ENCODE measurements around the gene CHCHD6.

Gene CHCHD6

DNA sequence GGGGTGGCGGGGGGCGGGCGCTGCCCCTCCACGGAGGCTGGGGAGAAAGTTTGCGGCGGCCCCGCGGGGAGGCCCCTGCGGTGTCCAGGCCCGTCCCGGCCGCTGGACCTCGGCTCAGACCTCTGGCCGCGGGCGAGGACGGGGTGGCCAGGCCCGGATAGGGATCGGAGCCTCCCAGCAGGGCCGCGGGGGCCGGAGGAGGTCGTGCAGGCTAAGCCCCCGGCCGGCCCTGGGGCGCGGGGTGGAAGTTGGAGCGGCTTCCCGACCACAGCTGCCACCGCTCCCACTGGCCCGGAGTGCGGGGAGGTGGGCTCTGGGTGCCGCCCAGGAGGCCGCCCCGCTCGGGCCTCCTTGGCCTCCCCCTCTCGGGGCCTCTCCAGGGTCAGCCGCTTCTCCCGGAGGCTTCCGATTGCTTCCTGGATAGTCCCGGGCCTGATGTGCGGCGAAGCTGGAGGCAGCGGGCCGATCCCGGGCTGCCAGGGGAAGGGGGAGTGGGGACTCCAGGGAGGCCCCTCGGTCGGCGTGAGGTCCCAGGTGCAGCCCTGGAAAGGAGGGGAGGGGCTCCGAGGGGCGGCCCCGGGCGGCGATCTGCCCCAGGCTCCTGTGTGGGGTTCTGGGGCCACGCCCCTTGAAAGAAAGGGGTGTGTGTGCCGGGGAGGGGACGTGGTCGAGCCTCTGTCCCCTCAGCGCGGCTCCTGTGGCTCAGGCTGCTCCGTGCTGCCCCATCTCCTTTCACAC lies 279.8 kb downstream of the CHCHD6 start:
- Histone ChIP-seq H3K27me3 (ENCODE audit: control insufficient read depth, insufficient read depth, low read length) (peaks cover 10% of the 10 kb centered on the region), H3K4me3 (ENCODE audit: low read depth, low read length) (peak overlapping the region; percentile 75), H3K9me3 (ENCODE audit: control insufficient read depth, insufficient read depth, low read length) (no peaks in the 10 kb centered on the region), H3K27ac (ENCODE audit: low read depth, low read length) (no peak overlapping the region), H3K36me3 (ENCODE audit: control insufficient read depth, insufficient read depth, low read length) (peaks cover 1% of the 10 kb centered on the region; the same call in 1 of the 2 replicates), H3K9ac (ENCODE audit: low read depth, low read length) (peak overlapping the region; percentile 18; the same call in 1 of the 2 replicates), H3K4me1 (ENCODE audit: control insufficient read depth, insufficient read depth, low read length) (peaks cover 11% of the 10 kb centered on the region)

DNA sequence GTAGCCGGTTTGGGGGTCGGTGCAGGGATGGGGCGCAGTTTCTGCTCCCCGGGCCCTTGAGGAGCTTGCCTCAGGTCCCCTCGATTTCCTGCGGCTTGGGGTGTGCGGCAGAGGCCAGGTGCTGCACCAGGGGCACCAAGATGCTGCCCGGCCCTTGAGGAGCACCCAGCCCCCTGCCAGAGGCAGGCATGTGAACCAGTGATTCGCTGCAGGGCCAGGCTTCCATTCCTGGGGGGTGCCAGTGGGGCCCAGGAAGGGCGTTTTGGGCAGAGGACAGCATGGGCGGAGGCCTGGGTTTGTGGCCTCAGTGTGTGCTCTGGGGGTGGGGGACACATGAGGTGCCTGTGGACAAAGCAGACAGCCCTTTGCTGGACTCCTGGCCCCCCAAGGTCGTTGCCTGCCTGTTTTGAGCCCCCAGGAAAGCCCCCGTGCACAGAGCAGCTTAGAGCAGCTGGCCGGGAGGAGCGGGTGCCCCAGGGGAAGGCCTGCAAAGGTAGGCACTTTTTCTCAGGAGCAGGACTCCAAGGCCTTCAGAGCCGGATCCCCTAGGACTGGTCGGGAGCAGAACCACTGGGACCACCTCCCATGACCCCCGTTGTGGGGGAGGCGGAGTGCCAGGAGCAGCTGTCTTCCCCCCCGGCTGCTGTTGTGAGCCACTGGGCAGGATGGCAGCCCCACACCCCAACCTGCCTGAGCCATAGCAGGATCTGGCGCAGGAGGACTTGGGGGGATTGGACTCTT lies 280.5 kb downstream of the CHCHD6 start:
- Histone ChIP-seq H3K9ac (ENCODE audit: low read depth, low read length) (0 out of 2 replicates have a peak overlapping the region, but pooled peaks have one; percentile 18), H3K4me1 (ENCODE audit: control insufficient read depth, insufficient read depth, low read length) (peaks cover 11% of the 10 kb centered on the region), H3K4me3 (ENCODE audit: low read depth, low read length) (peak overlapping the region; percentile 75), H3K27me3 (ENCODE audit: control insufficient read depth, insufficient read depth, low read length) (peaks cover 10% of the 10 kb centered on the region), H3K27ac (ENCODE audit: low read depth, low read length) (no peak overlapping the region), H3K9me3 (ENCODE audit: control insufficient read depth, insufficient read depth, low read length) (no peaks in the 10 kb centered on the region), H3K36me3 (ENCODE audit: control insufficient read depth, insufficient read depth, low read length) (peaks cover 9% of the 10 kb centered on the region)

DNA sequence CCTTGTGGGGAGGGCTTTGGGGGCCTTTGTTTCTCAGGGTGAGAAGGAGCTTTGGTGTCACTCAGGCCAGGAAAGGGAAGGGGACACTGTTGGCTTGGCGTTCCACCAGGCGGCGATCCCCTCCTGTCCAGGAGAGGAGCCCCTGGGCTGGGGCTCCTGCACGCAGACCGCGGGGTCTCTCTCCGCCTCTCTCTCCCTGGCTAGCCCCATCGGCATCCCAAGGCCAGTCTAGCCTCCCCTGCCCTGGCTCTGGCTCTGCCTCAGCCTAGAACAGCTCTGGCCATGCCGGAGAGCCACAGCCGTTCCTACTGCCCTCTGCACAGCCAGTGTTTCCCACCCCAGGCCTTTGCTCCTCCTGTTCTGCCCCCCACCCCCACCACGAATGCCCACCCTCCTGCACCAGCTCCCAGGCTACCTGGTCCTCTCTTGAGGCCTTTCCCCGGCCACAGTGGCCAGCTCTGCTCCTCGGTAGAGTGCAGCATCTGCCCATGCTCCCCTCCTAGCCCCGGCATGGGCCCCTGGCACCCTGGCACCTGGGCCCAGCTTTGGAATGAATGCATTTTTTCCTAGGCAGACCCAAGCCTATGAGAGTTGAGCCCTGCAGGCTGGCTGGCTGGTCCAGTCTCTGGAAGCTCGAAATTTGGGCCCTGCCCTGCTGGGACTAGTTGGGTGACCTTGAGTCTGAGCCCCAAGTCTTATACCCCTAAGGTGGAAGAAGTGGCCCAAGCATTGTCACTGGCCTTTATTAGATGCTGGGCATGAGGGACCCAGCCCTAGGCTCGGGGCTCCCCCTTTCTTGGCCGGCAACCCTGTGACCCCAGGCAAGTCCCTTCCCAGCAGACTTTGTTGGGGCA lies 281.3 kb downstream of the CHCHD6 start:
- H3K27me3 ChIP-seq (ENCODE audit: control insufficient read depth, insufficient read depth, low read length): peaks cover 10% of the 10 kb centered on the region
- peaks cover 17% of the 10 kb centered on the region for H3K36me3 ChIP-seq (ENCODE audit: control insufficient read depth, insufficient read depth, low read length)
- no peak overlapping the region for H3K9ac ChIP-seq (ENCODE audit: low read depth, low read length)
- H3K4me3 ChIP-seq (ENCODE audit: low read depth, low read length): no peak overlapping the region
- no peaks in the 10 kb centered on the region for H3K9me3 ChIP-seq (ENCODE audit: control insufficient read depth, insufficient read depth, low read length)
- no peak overlapping the region for H3K27ac ChIP-seq (ENCODE audit: low read depth, low read length)
- peaks cover 11% of the 10 kb centered on the region for H3K4me1 ChIP-seq (ENCODE audit: control insufficient read depth, insufficient read depth, low read length)

DNA sequence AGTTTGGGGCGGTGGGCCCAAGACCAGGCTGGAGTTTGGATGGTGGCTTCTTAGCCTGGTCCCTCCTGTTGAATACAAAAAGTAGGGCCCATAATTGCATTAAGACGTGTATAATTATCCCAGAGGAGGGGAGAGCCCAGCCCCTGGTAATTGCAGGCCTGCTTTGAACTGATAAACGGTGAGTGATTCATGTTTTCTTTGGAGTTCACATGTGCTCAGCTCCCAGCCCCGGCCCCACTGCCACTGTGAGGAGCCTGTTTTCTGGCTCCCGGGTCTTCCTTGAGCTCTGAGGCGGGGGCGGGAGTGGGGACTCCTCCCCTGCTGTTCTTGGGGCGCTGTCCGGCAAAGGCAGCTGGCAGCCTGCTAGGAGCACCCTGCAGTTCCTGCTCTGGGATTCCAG lies 282.0 kb downstream of the CHCHD6 start:
- Histone ChIP-seq H3K27ac (ENCODE audit: low read depth, low read length) (no peak overlapping the region), H3K9me3 (ENCODE audit: control insufficient read depth, insufficient read depth, low read length) (no peaks in the 10 kb centered on the region), H3K4me3 (ENCODE audit: low read depth, low read length) (no peak overlapping the region), H3K9ac (ENCODE audit: low read depth, low read length) (no peak overlapping the region), H3K36me3 (ENCODE audit: control insufficient read depth, insufficient read depth, low read length) (peaks cover 23% of the 10 kb centered on the region), H3K4me1 (ENCODE audit: control insufficient read depth, insufficient read depth, low read length) (peaks cover 11% of the 10 kb centered on the region), H3K27me3 (ENCODE audit: control insufficient read depth, insufficient read depth, low read length) (peaks cover 10% of the 10 kb centered on the region)

DNA sequence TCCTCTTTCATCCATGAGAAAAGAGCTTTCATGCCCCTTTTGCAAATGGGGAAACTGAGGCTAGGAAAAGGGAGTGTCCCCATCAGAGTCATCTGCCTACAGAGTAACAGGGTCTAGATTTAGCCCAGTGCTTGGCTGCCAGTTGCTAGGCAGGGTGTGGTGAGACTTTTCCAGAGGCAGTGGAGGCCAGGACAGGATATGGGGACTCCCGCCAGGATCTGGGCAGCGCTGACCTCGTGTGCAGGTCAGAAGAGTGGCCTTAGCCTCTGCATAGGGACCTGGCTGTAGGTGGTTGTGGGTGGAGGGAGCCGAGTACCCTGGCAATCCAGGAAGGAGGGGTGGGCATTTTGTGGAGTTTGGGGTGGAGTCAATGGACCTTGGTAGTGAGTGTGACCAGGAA lies 283.1 kb downstream of the CHCHD6 start:
- no peaks in the 10 kb centered on the region for H3K9me3 ChIP-seq (ENCODE audit: control insufficient read depth, insufficient read depth, low read length)
- H3K4me3 ChIP-seq (ENCODE audit: low read depth, low read length): no peak overlapping the region
- H3K27me3 ChIP-seq (ENCODE audit: control insufficient read depth, insufficient read depth, low read length): no peaks in the 10 kb centered on the region; the same call in 1 of the 2 replicates
- H3K27ac ChIP-seq (ENCODE audit: low read depth, low read length): no peak overlapping the region
- H3K4me1 ChIP-seq (ENCODE audit: control insufficient read depth, insufficient read depth, low read length): peaks cover 7% of the 10 kb centered on the region
- H3K9ac ChIP-seq (ENCODE audit: low read depth, low read length): no peak overlapping the region
- H3K36me3 ChIP-seq (ENCODE audit: control insufficient read depth, insufficient read depth, low read length): peaks cover 32% of the 10 kb centered on the region

DNA sequence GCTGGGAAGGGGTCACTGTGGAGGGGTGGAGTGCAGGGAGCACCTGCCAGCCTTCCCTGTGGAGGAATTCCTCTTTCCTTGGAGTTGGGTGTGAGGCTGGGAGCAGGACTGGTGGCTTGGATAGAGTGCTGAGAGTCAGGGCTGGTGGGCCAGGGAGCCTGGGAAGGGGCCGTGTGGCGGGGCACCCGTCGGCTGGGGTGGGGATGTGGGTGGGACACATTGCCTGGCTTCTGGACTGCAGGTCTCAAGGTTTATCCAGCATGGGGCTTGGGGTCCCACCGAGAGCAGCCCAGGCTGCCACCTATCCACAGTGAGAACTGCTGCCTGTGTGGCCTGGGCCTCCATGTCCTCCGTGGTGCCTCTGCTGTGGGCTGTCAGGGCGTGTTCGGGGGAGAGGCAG lies 283.6 kb downstream of the CHCHD6 start:
- Histone ChIP-seq H3K36me3 (ENCODE audit: control insufficient read depth, insufficient read depth, low read length) (peaks cover 32% of the 10 kb centered on the region), H3K9ac (ENCODE audit: low read depth, low read length) (no peak overlapping the region), H3K27me3 (ENCODE audit: control insufficient read depth, insufficient read depth, low read length) (no peaks in the 10 kb centered on the region), H3K4me3 (ENCODE audit: low read depth, low read length) (no peak overlapping the region), H3K9me3 (ENCODE audit: control insufficient read depth, insufficient read depth, low read length) (no peaks in the 10 kb centered on the region), H3K4me1 (ENCODE audit: control insufficient read depth, insufficient read depth, low read length) (peaks cover 7% of the 10 kb centered on the region; the same call in 1 of the 2 replicates), H3K27ac (ENCODE audit: low read depth, low read length) (no peak overlapping the region)

DNA sequence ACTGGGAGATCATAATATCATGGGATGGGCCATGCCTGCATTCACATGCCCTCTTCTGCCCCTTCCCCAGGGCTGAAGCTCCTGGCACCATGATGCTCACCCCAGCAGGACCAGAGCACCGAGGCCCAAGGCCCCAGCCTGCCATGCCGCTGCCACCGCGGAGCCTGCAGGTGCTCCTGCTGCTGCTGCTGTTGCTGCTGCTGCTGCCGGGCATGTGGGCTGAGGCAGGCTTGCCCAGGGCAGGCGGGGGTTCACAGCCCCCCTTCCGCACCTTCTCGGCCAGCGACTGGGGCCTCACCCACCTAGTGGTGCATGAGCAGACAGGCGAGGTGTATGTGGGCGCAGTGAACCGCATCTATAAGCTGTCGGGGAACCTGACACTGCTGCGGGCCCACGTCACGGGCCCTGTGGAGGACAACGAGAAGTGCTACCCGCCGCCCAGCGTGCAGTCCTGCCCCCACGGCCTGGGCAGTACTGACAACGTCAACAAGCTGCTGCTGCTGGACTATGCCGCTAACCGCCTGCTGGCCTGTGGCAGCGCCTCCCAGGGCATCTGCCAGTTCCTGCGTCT lies 284.5 kb downstream of the CHCHD6 start:
- Histone ChIP-seq H3K4me3 (ENCODE audit: low read depth, low read length) (no peak overlapping the region), H3K36me3 (ENCODE audit: control insufficient read depth, insufficient read depth, low read length) (peaks cover 32% of the 10 kb centered on the region), H3K9me3 (ENCODE audit: control insufficient read depth, insufficient read depth, low read length) (no peaks in the 10 kb centered on the region), H3K27me3 (ENCODE audit: control insufficient read depth, insufficient read depth, low read length) (no peaks in the 10 kb centered on the region), H3K27ac (ENCODE audit: low read depth, low read length) (no peak overlapping the region), H3K4me1 (ENCODE audit: control insufficient read depth, insufficient read depth, low read length) (peaks cover 7% of the 10 kb centered on the region; the same call in 1 of the 2 replicates), H3K9ac (ENCODE audit: low read depth, low read length) (no peak overlapping the region)

DNA sequence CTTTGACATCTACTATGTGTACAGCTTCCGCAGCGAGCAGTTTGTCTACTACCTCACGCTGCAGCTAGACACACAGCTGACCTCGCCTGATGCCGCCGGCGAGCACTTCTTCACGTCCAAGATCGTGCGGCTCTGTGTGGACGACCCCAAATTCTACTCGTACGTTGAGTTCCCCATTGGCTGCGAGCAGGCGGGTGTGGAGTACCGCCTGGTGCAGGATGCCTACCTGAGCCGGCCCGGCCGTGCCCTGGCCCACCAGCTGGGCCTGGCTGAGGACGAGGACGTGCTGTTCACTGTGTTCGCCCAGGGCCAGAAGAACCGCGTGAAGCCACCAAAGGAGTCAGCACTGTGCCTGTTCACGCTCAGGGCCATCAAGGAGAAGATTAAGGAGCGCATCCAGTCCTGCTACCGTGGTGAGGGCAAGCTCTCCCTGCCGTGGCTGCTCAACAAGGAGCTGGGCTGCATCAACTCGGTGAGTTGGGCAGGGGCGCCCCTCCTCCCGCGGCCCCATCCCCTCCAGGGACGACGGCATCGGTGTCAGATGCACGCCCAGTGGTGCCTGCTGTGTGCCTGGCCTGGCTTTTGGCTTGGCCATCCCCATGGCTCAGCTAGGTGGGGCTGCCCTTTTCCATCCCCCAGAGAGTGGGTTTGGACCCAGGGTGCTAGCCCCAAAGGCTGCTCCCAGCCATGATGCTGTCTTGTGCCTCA lies 285.4 kb downstream of the CHCHD6 start:
- peaks cover 32% of the 10 kb centered on the region for H3K36me3 ChIP-seq (ENCODE audit: control insufficient read depth, insufficient read depth, low read length)
- H3K4me1 ChIP-seq (ENCODE audit: control insufficient read depth, insufficient read depth, low read length): peaks cover 3% of the 10 kb centered on the region; the same call in 1 of the 2 replicates

DNA sequence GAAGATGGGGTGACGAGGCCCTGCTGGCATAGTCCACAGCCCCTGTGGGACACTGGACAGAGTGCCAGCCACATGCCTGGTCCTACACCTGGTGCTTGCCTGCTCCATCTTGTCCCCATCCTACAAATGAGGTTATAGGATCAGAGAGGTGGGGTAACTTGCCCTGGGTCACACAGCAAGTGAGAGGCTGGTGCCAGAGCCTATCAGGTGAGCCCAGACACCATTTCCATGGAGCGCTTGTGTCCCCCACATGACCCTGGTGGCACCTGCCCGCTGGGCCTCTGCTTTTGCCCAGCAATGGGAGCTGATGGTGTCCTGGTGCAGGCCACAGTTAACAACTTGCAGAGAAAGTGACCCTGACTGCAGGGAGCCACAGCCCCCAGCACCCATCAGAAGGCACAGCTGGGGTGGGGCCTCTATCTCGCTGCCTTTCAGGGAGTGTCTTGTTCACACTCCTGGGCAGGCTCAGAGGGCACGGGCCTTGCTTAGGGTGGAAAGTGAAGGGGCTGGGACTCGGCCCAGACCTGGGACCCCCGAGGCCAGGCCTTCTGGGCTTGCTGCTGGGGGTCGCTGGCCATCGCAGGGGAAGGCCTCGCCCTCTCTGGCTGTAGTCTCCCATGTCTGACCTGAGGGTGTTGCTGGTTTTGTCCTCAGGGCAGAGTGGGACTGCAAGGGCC lies 286.1 kb downstream of the CHCHD6 start:
- no peak overlapping the region for H3K4me3 ChIP-seq (ENCODE audit: low read depth, low read length)
- no peaks in the 10 kb centered on the region for H3K27me3 ChIP-seq (ENCODE audit: control insufficient read depth, insufficient read depth, low read length)
- H3K9ac ChIP-seq (ENCODE audit: low read depth, low read length): no peak overlapping the region
- H3K27ac ChIP-seq (ENCODE audit: low read depth, low read length): no peak overlapping the region
- H3K4me1 ChIP-seq (ENCODE audit: control insufficient read depth, insufficient read depth, low read length): no peaks in the 10 kb centered on the region
- peaks cover 32% of the 10 kb centered on the region for H3K36me3 ChIP-seq (ENCODE audit: control insufficient read depth, insufficient read depth, low read length)
- no peaks in the 10 kb centered on the region for H3K9me3 ChIP-seq (ENCODE audit: control insufficient read depth, insufficient read depth, low read length)

More for the DNA sequence above, 285.4 kb downstream of the CHCHD6 start:
- Histone ChIP-seq H3K27me3 (ENCODE audit: control insufficient read depth, insufficient read depth, low read length) (no peaks in the 10 kb centered on the region), H3K9me3 (ENCODE audit: control insufficient read depth, insufficient read depth, low read length) (no peaks in the 10 kb centered on the region), H3K4me3 (ENCODE audit: low read depth, low read length) (no peak overlapping the region), H3K9ac (ENCODE audit: low read depth, low read length) (no peak overlapping the region), H3K27ac (ENCODE audit: low read depth, low read length) (no peak overlapping the region)

DNA sequence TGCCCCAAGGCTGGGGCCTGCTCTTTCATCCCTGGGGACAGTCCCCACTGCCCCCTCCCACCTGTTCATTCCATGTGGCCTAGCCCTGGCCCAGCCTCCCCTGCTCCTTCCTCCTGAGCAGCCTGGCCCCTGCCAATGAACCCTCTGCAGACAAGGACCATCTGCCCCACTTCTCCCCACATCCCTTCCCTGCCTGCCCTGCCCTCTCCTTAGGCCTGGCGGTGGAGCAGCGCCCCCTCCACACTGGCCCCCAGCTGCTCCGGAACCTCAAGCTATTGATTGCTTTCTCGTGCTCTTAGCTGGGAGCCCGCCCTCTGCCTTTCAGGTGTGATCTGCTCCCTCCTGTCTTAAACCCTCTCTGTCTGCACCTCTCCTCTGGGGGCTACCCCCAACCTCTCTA lies 286.9 kb downstream of the CHCHD6 start:
- Histone ChIP-seq H3K27me3 (ENCODE audit: control insufficient read depth, insufficient read depth, low read length) (no peaks in the 10 kb centered on the region), H3K36me3 (ENCODE audit: control insufficient read depth, insufficient read depth, low read length) (peaks cover 35% of the 10 kb centered on the region), H3K4me1 (ENCODE audit: control insufficient read depth, insufficient read depth, low read length) (no peaks in the 10 kb centered on the region), H3K9ac (ENCODE audit: low read depth, low read length) (no peak overlapping the region), H3K27ac (ENCODE audit: low read depth, low read length) (no peak overlapping the region), H3K9me3 (ENCODE audit: control insufficient read depth, insufficient read depth, low read length) (no peaks in the 10 kb centered on the region), H3K4me3 (ENCODE audit: low read depth, low read length) (no peak overlapping the region)

Measured in HUES48 (cell line).